Tibial nerve (tissue), 4 donors: ENCODE data around the gene ADAM33. TPM values are rescaled to one million over a fixed set of nuclear protein-coding genes. Genes with fewer than 3 reads are reported as not detected.

Source experiments
- DNase-seq, 2 donors: peaks; one replicate each; pipeline ENCODE4 v3.0.0-alpha.2; 2019; ENCODE audit warnings: low spot score in 2 of 2
- H3K27ac ChIP-seq, 4 donors: fragments of 200-600 bp; sonication (generic) in 3 of 4; one replicate each; pipeline ENCODE4 v1.5.1; 2017 to 2019; ENCODE audit warnings: mild to moderate bottlenecking in 1 of 4
- H3K27me3 ChIP-seq, 2 donors: fragments of 200-600 bp; sonication (generic) in 1 of 2; one replicate each; pipeline versions ENCODE4 v1.5.1 to v1.6.0; 2017 to 2019
- H3K36me3 ChIP-seq, 3 donors: fragments of 200-600 bp; sonication (generic); one replicate each; pipeline ENCODE4 v1.5.1; 2018 to 2019
- H3K4me1 ChIP-seq, 4 donors: fragments of 200-600 bp; sonication (generic) in 3 of 4; one replicate each; pipeline ENCODE4 v1.5.1; 2017 to 2019
- H3K4me3 ChIP-seq, 4 donors: fragments of 200-600 bp; sonication (generic) in 3 of 4; one replicate each; pipeline ENCODE4 v1.5.1; 2017 to 2019; ENCODE audit warnings: mild to moderate bottlenecking in 1 of 4, moderate library complexity in 1 of 4
- H3K9me3 ChIP-seq, 4 donors: fragments of 200-600 bp; sonication (generic) in 3 of 4; one replicate each; pipeline ENCODE4 v1.5.1; 2017 to 2019
- CTCF ChIP-seq, 5 experiments: fragments of 200-600 bp in 3 of 5; fragments of 450-650 bp in 2 of 5; sonication (generic) in 3 of 5; IDR thresholded peaks; one replicate each; pipeline ENCODE4 v1.5.1; 2016 to 2019; ENCODE audit warnings: antibody characterized with exemption in 5 of 5, mild to moderate bottlenecking in 3 of 5, moderate library complexity in 2 of 5
- EP300 ChIP-seq, 2 donors: sonication (generic); formaldehyde crosslinking; IDR thresholded peaks; one replicate each; pipeline ENCODE4 v1.6.1; 2017; ENCODE audit warnings: antibody characterized with exemption in 2 of 2, mild to moderate bottlenecking in 1 of 2
- POLR2A ChIP-seq, 2 donors: fragments of 450-650 bp; IDR thresholded peaks; one replicate each; pipeline ENCODE4 v1.6.1; 2017; ENCODE audit warnings: antibody characterized with exemption in 2 of 2, mild to moderate bottlenecking in 2 of 2, moderate library complexity in 2 of 2
- WGBS, 2 donors: methylation state at CpG; one replicate each; pipeline ENCODE4 v1.1.5; 2018; 5-methylcytosine and 5-hydroxymethylcytosine counted together
- total RNA-seq, 4 donors: library from RNA; depleted of rRNA; stranded (reverse); fragments of >200 nt; gene quantifications; one replicate each; pipeline ENCODE4 v1.1.0, GENCODE V29; 2016

The ADAM33 gene
- total RNA-seq, 4 donors from 2014 or later = 162 to 385 (median 274) TPM

GRCh38 chr20:3648951-3649350 lies 32.9 kb downstream of the ADAM33 start:
- Histone ChIP-seq H3K9me3 (peaks cover 0 to 11% (median 0%) of the 10 kb centered on the region in 4 donors), H3K27ac (no peak overlapping the region), H3K27me3 (no peaks in the 10 kb centered on the region), H3K4me1 (no peaks in the 10 kb centered on the region), H3K4me3 (no peak overlapping the region), H3K36me3 (peaks cover 0 to 74% (median 5%) of the 10 kb centered on the region in 3 donors)
- WGBS, 2 donors = 84% methylated on average over 9 of the region's 9 CpGs
- TF ChIP-seq CTCF (IDR thresholded peaks at IDR 0.05) (no peak), POLR2A (IDR thresholded peaks at IDR 0.05) (no peak), EP300 (IDR thresholded peaks at IDR 0.05) (no peak)
- DNase-seq = no peak

GRCh38 chr20:3647473-3647872 lies 34.3 kb downstream of the ADAM33 start:
- H3K9me3 ChIP-seq = no peaks in the 10 kb centered on the region
- H3K27ac ChIP-seq = no peak overlapping the region
- H3K4me3 ChIP-seq = no peak overlapping the region
- H3K4me1 ChIP-seq = no peaks in the 10 kb centered on the region
- H3K27me3 ChIP-seq = no peaks in the 10 kb centered on the region
- peaks cover 0 to 88% (median 5%) of the 10 kb centered on the region in 3 donors for H3K36me3 ChIP-seq
- no peak for DNase-seq
- TF ChIP-seq EP300 (IDR thresholded peaks at IDR 0.05) (no peak), POLR2A (IDR thresholded peaks at IDR 0.05) (no peak), CTCF (IDR thresholded peaks at IDR 0.05) (no peak)

GRCh38 chr20:3646651-3647050 lies 35.2 kb downstream of the ADAM33 start:
- H3K36me3 ChIP-seq = peaks cover 0 to 86% (median 5%) of the 10 kb centered on the region in 3 donors
- H3K4me3 ChIP-seq = no peak overlapping the region
- no peaks in the 10 kb centered on the region for H3K9me3 ChIP-seq
- no peaks in the 10 kb centered on the region for H3K4me1 ChIP-seq
- H3K27me3 ChIP-seq = no peaks in the 10 kb centered on the region
- DNase-seq = no peak
- TF ChIP-seq EP300 (IDR thresholded peaks at IDR 0.05) (no peak), CTCF (IDR thresholded peaks at IDR 0.05) (no peak), POLR2A (IDR thresholded peaks at IDR 0.05) (no peak)
- H3K27ac ChIP-seq = no peak overlapping the region
- WGBS, 2 donors = 87% methylated on average over 13 of the region's 13 CpGs

- 78 to 80% methylated on average over 5 of the region's 5 CpGs for WGBS, 2 donors
- Histone ChIP-seq H3K9me3 (no peaks in the 10 kb centered on the region), H3K27me3 (no peaks in the 10 kb centered on the region), H3K4me1 (no peaks in the 10 kb centered on the region), H3K27ac (no peak overlapping the region), H3K36me3 (peaks cover 0 to 86% (median 5%) of the 10 kb centered on the region in 3 donors), H3K4me3 (no peak overlapping the region)
- TF ChIP-seq POLR2A (IDR thresholded peaks at IDR 0.05) (no peak), CTCF (IDR thresholded peaks at IDR 0.05) (no peak), EP300 (IDR thresholded peaks at IDR 0.05) (no peak)
- DNase-seq = no peak
Observed at GRCh38 chr20:3646067-3646440, 35.8 kb downstream of the ADAM33 start.

GRCh38 chr20:3645309-3646066 lies 36.3 kb downstream of the ADAM33 start:
- Histone ChIP-seq H3K4me1 (no peaks in the 10 kb centered on the region), H3K27me3 (no peaks in the 10 kb centered on the region), H3K4me3 (no peak overlapping the region), H3K27ac (no peak overlapping the region), H3K9me3 (no peaks in the 10 kb centered on the region), H3K36me3 (peaks cover 0 to 91% (median 5%) of the 10 kb centered on the region in 3 donors)
- 93 to 96% methylated on average over 20 of the region's 20 CpGs for WGBS, 2 donors
- DNase-seq = no peak
- TF ChIP-seq POLR2A (IDR thresholded peaks at IDR 0.05) (no peak), CTCF (IDR thresholded peaks at IDR 0.05) (no peak), EP300 (IDR thresholded peaks at IDR 0.05) (no peak)
